Eye (tissue), 1 donor: Measurements from ENCODE around the gene WDTC1.

Source experiments
- DNase-seq: peaks from one replicate; pipeline ENCODE4 v3.0.0-alpha.2; 2015

The WDTC1 gene

DNA sequence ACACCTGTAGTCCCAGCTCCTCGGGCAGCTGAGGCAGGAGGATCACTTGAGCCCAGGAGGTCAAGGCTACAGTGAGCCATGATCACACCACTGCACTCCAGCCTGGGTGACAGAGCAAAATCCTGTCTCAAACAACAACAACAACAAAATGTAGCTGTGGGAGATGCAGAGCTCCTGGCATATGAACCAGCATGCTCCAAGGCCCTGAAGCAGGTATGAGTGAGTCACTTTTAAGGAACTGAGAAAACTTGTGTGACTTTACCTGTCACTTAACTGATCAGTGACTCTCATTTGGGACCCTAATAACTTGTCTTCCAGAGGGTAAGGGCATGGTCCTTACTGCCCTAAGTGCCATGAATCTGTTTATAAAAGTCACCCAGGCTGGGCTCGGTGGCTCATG, 68.2 kb downstream of the WDTC1 start:
- no peak for DNase-seq

DNA sequence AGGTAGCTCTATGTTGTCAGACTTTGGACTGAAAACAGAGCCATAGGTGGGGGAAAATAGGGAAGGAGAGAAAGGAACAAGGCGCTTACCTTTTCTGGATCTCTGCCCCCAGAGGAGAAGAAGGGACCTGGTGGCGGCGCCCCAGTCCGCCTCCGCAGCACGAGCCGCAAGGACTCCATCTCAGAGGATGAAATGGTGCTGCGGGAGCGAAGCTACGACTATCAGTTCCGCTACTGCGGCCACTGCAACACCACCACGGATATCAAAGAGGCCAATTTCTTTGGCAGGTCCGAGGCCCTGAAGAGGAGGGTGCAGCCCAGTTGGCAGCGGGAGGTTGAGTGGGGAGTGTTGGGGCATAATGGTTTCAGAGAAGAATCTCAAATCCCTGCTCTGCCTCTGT, 69.1 kb downstream of the WDTC1 start:
- no peak for DNase-seq

DNA sequence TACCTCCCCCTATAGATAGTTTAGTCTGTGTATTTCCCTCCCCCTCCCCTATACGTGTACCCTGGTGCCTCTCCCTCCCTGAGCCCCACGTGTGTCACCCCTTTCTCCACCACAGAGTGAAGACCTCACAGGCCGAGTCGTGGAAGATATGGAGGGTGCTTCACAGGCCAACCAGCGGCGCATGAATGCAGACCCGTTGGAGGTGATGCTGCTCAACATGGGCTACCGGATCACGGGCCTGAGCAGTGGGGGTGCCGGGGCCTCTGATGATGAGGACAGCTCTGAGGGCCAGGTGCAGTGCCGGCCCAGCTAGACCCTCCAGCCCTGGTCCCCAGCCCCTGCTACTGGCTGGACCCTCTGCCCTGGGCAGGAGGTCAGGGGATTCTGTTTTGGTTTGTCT, 71.6 kb downstream of the WDTC1 start:
- DNase-seq, result no peak

DNA sequence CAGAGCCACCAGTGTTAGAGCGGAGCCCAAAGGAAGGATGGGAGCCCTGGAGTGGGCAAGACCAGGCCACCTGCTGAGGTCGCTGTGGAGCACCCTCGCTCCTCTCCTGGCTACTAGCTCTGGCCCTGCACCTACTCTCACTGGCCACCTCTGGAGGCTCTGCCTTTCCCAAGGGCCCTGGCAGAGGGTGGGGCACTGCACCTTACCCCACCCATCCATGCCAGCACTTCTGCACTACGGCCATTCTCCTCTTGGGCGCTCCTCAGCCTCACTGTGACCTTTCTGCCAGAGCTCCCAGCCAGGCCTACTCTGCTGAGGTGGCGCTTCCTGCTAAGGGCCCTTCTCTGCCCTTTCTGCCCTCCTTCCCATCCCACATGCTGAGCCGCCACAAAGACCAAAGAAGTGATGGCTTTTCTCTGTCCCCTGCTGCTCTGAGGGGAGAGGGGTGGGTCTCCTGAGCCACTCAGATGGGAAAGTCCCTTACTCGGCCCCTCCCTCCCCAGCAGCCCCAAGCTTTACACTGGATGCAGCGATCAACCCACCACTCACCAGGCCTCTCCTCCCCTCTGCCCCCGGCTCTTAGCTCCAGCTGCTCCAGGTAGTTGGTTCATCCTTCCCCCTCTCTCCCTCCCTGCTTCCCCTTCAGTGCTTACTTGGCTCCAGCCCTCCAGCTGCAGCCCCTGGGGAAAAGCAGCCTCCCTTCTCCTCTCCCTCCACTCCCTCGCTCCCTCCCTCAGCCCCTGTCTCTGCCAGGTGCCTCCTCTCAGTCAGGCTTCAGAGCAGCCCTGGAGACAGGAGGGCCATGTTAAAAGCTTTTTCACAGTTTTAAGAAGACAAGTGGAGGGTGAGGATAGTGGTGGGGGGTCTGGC, 72.7 kb downstream of the WDTC1 start:
- peak; percentile 87 for DNase-seq

DNA sequence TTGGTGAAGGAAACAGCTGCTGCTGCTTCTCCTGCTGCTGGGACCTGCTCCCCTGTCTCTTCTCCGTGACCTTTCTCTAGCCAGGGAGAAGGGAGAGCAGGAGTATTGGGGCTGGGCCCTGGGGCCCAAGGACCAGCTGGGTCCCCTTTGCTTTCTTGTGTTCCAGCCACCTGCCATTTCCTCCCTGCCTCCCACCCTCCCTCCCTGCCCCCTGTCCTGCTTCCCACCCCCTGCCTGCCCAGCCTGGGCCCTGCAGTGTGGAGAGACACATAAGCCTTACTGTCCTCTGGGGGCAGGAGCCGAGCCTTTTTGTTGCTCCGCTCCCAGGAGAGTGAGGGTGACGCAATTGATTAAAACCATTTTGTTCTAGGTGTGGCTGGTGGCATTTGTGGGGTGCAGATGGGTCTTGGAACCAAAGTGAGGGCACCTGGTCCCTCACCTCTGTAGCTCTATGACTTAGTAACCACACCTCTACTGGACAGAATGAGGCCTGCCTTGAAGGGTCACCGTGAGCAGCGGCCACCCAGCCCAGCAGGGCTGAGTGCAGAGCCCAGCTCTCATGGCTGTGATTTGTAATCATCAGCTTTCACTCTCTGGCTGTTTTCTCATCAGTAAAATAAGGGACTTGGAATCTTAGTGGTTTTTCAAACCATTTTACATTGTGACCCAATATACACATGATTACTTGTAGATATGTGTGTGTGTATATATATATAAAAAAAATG, 73.6 kb downstream of the WDTC1 start:
- peak; percentile 69 for DNase-seq

DNA sequence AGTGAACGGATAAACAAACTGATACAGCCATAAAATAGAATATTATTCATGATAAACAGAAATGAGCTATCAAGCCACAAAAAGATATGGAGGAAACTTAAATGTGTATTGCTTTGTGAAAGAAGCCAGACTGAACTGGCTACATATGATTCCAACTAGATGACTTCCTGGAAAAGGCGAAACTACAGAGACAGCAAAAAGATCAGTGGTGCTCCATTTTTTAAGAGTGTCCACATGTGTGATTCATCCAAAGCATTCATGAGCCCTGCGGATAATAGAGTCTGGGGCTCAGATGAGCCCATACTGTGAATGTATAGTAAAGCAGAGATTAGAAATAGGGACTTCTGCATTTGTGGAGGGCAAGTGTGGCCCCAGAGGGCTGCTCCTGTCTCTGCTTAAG, 79.7 kb downstream of the WDTC1 start:
- DNase-seq, result no peak

DNA sequence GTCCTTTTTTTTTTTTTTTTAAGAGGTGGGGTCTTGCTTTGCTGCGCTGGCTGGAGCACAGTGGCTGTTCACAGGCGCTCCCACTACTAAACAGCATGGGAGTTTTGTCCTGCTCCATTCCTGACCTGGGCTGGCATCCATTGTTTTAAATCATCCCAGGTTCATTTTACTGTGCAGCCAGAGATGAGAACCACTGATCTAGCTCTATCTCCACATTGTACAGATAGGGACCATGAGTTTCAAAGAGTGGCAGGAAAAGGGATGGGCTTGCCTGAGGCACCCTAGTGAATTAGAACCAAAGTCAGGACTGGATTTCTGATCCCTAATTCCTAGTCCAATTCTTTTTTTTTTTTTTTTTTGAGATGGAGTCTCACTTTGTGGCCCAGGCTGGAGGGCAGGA, 80.3 kb downstream of the WDTC1 start:
- DNase-seq, result no peak

DNA sequence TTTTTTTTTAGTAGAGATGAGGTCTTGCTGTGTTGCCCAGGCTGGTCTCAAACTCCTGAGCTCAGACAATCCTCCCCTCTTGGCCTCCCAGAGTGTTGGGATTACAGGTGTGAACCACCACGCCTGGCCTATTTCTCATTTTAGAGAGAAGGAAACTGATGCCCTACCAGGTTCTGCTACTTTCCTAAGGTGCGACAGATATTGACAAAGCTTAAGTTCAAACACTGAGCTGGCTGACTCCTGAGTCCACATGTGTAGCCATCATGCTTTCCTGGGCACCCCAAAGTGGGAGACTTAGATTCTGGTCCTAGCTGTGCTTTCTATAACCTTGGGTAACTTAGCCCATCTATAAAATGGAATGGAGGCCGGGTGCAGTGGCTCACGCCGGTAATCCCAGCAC, 82.4 kb downstream of the WDTC1 start:
- DNase-seq, result no peak

DNA sequence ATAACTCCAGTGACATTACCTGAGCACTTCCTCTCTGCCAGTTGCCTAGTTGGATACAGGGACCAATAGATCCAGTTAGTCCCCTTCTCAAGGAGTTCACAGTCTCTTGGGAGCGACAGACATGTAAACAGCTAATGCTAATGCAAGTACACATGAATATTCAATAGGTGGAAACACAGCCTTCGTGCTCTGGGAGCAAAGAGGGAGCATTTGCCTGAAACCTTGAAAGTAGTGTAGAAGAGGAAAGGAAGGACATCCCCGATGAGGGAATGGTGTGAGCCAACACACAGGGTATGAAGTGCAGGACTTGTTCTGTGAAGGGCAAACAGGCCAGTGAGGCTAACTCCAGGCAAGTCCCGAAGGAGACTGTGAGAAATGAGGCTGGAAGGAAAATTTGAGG, 83.7 kb downstream of the WDTC1 start:
- peak; percentile 21 for DNase-seq

DNA sequence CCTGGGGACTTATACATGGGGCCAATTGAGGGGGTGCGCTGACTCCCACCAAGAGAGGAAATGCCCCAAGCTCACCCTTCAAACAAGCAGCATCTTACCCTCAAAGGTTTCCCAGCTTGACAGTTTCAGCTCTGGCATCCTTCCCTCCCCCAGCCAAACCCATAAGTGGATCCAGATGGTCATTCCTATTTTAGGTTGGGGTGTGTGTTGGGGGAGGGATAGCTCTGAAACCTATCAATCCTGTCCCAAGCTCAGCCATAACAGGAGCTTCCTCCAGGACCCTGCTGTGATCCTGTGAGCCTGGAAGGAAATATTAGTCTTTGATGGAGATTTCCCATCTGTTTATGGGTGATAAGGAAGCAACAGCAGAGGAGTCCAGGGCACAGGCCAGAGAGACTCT, 84.2 kb downstream of the WDTC1 start:
- DNase-seq, result peak; percentile 33

DNA sequence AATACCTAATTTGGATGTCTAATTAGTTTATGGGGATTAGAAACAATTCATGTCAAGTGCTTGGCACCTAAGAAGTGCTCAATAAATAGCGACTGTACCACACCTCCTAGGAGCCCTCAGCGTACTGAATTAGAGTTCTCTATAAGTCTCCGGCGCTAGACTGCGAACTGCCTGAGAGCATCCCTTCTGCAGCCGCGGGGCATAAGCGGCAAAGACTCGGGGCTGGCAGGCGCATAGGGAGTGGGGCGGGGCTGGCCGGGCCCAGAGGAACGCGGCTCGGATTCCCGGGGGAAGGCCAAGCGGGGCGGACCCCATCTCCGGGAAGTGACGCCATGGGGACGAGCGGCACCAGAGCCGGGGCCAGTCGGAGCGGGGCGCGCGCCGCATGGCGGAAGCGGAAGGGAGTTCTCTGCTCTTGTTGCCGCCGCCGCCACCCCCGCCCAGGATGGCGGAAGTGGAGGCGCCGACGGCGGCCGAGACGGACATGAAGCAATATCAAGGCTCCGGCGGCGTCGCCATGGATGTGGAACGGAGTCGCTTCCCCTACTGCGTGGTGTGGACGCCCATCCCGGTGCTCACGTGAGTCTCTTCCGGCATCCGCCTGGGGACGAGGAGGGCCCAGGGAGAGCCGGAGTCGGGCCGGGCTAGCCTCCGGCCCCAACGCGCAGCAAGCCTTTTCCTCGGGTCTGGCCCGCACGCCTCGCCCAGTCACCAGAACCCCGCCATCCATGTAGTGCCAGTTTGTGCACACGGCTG, 87.6 kb downstream of the WDTC1 start, which contains the start of gene TMEM222:
TSS of gene TMEM222 (plus strand) at position 351 of the 756 bp plus-strand sequence. CDS start at position 386, 35 bp downstream.
- DNase-seq, result peak; percentile 98

DNA sequence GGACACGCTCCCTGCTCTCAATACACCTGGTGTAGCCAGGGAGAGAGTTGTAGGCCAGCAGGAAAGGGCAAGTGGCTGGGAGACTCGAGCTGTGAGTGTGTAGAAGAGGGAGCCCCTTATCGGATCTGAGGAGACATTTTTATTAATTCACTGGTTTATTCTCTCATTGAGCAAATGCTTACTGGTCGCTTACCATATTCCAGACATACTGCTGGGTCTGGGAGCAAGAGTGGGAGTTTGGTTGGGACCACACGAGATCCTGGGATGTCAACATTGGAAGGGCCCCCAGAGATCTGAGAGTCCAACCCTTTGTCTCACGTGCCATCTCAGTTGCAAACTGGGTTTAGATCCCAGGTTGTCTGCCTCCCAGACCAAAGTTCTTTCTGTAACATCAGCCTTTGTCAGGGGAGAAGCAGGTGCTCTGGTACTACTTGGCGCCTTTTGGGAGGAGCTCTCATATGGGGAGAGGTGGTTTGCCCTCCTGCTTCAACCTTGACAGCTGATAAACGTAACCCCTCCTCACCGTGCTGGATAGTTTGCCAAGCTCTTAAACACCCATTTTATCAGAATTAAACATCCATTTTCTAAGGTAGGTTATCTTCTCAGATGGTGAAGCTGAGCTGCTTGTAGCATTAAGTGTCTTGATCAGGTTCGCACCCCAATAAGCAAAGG, 88.3 kb downstream of the WDTC1 start:
- no peak for DNase-seq

DNA sequence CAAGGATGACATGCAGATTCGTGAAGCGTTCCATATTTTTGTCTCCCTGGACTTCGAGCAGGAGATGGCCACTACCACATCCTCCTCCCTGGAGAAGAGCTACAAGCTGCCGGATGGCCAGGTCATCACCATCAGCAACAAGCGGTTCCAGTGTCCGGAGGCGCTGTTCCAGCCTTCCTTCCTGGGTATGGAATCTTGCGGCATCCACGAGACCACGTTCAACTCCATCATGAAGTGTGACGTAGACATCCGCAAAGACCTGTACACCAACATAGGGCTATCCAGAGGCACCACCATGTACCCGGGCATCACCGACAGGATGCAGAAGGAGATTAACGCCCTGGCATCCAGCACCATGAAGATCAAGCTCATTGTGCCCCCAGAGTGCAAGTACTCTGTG, 90.9 kb downstream of the WDTC1 start:
- no peak for DNase-seq

DNA sequence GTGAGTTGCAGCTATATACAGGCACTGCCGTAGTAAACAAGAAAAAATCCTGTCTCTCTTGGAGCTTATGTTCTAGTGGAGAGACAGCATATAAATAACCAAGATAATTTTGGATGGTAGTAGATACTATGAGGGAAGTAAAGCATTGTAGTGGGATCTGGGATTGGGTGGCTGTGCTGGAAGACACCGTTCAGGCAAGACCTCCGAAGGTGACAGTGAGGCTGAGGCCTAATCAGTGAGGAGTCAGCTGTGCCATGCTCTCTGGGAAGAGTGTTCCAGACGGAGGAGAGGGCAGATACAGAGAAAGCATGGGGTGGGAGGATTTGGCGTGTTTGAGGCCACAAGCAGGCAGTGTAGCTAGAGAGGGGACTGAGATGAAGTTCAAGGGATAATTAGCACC, 93.5 kb downstream of the WDTC1 start:
- no peak for DNase-seq

DNA sequence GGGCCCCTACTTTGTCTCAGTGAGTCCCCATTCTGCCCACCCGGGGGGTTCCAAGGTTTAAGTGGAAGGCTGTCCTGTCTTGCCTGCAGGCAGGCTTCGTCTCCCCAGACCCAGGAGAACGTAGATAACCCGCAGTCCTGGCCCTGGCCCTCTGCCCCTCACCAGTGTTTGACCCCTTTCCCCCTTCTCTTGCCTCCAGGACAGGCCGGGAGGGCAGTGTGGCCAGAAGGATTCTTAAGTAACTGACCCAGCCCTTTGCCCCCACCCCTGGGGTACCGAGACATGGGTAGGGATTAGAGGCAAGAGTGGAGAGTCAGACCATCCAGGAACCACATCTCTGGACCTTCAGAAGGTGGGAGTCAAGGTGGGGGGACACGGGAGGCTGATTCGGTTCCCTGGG, 96.4 kb downstream of the WDTC1 start:
- DNase-seq, result no peak

DNA sequence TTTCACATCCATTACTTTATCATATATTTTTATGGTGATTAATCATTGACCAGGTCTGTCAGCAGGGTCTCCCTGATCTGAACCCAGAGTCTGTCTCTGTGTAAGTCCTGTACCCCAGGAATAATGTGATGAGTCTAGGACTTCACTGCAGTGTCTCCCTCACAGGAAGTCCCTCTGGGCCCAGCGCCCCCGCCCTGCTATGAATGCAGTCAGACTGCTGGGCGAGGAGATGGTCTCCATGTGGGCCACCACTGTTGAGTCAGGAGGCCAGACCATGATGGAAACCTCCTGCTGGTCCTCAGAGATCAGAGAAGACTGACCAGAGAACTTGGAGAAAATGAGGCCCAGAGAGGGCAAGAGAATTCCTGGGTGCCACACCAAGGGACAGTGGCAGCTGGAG, 97.0 kb downstream of the WDTC1 start:
- no peak for DNase-seq

DNA sequence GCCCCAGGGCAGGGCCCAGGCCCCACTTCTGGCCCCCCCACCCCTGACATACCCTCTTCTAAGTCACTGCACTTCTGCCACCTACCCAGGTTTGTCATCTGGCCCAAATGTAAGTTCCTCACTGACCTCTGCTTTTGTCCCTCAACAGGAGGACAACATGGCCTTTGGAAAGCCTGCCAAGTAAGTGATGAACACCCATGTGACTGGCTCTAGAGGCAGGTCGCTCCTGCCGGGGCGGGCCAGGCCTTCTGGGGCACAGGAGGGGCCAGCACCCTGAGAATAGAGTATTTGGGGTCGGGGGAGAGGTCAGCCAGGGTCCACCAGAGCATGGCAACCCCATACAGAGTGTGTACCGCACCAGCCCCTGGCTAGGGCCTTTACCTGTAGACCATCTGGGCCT, 97.5 kb downstream of the WDTC1 start:
- DNase-seq, result no peak

DNA sequence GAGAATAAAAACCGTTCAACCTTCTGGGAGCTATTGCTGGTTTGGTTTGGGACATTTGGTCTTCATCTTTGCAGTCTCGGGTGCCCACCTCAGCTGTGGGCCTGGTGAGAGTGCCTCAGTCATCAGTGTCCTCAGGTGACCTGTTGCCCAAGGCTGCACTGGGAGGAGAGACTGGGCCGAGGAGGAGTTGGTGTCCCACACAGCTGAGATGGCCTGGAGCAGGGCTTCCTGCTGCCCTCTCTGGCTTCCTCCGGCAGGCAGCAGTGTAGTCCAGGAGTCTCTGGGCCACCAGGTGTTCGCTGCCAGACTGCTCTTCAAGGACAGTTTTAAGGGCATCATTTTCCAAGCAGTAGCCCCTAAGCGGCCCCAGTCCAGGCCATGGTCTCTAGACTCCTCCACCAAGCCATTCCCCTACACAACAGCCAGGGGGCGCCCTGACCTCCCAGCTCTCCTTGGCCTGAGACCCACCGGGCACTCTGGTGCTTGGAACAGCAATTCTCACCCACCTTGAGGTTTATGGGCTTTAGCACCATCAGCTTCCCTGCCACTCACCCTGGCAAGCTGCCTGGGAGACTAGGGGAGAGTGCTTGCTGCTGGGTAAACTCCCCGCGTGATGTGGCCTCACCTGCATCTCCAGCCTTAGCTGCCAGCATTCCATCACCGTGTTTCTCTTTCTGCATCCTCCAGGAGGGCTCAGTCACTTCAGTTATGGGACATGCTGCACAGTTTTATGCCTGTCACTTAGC, 98.3 kb downstream of the WDTC1 start:
- peak; percentile 68 for DNase-seq

DNA sequence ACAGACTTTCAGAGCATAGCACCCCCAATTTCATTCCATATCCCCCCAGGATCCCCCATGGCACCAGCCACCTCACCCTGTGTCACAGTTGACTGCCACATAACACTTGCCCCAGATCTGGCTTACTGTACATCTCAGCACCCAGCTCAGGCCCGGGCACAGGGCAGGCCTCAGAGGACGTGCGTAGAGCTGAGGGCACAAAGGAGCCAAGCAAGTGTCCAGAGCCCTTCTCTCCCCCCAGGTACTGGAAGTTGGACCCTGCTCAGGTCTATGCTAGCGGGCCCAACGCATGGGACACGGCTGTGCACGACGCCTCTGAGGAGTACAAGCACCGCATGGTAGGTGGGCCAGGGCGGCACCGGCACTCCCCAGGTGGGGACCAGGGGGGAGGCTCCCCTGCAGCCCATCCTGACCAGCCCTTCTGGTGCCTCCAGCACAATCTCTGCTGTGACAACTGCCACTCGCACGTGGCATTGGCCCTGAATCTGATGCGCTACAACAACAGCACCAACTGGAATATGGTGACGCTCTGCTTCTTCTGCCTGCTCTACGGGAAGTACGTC, 99.4 kb downstream of the WDTC1 start:
- DNase-seq, result no peak

DNA sequence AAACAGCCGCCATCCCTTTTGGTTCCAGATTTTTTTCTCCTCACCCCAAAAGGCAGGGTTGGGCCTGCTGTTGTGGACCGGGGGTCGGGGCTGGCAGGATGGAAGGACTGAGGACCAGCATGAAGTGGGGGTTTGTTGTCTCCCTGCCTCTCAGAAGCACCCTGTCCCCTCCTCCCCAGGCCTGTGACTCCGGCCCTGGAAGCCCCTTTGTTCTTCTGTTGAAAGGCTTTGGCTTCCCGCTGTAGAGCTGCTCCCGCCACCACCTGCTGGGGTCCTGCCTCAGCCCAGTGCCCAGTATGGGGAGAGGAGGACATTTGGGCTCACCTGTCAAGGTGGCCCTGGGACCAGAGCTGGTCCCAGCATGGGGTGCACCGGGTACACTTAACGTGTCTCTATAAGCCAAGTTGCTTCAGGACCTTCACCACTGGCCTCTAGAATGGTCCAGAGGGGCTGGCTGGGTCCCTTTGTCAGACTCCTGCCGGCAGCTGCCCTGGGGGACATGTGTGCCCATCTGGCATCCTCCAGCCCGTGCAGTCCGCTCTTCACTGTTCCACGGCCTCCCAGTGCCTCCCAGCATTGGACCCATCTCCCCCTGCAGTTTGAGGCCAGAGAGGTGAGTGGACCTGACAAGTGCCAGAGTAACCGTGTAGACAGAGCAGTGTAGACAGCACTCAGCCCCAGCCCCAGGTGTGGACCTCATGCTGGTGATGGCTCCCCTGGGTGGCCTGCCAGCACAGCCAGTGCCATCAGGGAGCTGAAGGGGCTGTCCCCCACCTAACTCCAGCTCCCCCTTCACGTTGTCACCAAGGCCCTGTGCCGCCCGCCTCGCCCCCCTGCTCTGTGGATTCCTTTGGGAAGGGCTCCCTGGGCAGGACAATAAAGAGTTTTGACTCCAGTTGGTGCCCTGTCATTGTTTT, 101.3 kb downstream of the WDTC1 start:
- DNase-seq, result no peak

DNA sequence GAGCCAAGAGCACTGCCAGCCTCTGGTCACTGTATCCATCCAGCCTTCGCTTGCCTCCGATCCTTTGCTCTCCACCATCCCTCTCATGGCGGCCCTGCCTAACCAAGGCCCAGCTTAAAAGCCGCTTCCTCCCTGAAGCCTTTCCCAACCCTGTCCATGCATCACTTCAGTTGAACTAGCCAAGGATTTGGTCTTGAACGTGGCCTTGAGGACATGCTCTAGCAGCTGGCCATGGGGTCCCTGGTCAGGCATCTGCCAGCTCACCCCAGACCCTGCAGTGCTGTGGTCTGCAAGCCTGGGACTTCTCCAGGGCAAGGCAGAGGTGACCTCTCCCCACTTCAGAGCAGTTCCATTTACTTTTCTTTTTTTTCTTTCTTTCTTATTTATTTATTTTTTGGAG, 102.3 kb downstream of the WDTC1 start:
- DNase-seq, result no peak
